ENCODE results near the gene TRMT6.

GRCh38 chr20:5931411-5931810, 18.9 kb downstream of the TRMT6 start:
- TF ChIP-seq POLR2A (IDR thresholded peaks at IDR 0.05) (no peak), CTCF (IDR thresholded peaks at IDR 0.05) (no peak), POLR2AphosphoS5 (IDR thresholded peaks at IDR 0.05) (no peak)

Data from sigmoid colon (tissue), 4 donors.